ENCODE results near the gene TSPAN4.

TSPAN4 gene, protein sequence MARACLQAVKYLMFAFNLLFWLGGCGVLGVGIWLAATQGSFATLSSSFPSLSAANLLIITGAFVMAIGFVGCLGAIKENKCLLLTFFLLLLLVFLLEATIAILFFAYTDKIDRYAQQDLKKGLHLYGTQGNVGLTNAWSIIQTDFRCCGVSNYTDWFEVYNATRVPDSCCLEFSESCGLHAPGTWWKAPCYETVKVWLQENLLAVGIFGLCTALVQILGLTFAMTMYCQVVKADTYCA

DNA sequence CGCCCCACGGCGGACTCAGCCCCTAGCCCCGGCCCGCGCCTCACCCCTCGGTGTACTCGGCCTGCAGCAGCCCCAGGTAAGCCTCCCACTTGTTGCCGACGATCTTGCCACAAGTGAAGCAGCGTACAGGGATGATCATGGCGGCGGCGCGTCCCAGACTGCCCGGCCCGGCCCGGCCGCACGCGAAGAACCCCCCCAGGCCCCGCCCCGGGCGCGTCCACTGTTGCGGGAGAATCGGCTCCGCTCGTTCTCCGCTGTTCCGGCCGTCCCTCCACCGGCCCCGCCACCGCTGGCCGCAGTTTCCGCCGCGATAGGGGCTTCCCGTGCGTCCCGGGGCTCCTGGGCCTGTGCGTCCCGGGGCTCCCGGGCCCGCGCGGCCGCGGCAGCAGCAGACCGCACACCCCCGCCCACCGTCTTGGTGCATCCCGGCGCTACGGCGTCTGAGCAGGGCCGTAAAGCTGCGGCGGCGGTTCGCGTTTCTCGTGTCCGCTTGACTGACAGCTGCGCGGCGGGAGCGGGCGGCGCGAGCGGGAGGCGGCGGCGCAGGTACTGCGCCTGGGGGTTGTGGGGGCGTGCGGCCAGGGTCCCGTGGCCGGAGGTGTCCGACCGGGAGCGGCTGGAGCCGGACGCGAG, at the start of gene TSPAN4, which contains the start of gene POLR2L:
Gene TSPAN4, plus strand, starts transcription at position 483 of the 633 bp plus-strand sequence. CDS start 7,453 bp downstream, outside the sequence.
Gene POLR2L, minus strand, starts transcription at position 160 of the 633 bp plus-strand sequence. Its CDS starts 21 bp downstream, at position 139.
- FAIRE-seq (no peak), DNase-seq (ENCODE audit: insufficient read length, low spot score) (peak; percentile 77)
- TF ChIP-seq, protein P1, sequence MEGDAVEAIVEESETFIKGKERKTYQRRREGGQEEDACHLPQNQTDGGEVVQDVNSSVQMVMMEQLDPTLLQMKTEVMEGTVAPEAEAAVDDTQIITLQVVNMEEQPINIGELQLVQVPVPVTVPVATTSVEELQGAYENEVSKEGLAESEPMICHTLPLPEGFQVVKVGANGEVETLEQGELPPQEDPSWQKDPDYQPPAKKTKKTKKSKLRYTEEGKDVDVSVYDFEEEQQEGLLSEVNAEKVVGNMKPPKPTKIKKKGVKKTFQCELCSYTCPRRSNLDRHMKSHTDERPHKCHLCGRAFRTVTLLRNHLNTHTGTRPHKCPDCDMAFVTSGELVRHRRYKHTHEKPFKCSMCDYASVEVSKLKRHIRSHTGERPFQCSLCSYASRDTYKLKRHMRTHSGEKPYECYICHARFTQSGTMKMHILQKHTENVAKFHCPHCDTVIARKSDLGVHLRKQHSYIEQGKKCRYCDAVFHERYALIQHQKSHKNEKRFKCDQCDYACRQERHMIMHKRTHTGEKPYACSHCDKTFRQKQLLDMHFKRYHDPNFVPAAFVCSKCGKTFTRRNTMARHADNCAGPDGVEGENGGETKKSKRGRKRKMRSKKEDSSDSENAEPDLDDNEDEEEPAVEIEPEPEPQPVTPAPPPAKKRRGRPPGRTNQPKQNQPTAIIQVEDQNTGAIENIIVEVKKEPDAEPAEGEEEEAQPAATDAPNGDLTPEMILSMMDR (IDR thresholded peaks at IDR 0.05; ENCODE audit: insufficient read depth, missing control alignments) = no peak

DNA sequence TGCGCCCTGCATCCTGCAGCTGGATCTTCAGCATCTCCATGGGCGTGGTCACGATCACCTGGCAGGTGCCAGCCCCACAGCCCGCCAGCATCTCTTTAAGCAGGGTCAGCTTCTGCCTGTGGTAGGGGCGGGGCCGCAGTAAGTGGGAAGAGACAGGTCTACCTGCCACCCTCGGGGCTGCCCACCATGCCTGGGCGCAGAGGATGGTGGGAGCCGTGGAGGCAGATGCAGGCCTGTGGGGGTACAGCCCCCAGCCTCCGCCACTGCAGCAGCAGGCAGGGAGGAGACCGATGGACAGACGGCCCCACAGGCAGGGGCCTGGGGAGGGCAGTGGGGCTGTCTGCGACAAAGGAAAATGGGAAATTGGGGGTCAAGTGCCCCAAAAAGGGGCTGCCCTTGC, 49.8 kb upstream of the TSPAN4 start:
- FAIRE-seq = no peak
- TF ChIP-seq, protein P1 (IDR thresholded peaks at IDR 0.05; ENCODE audit: insufficient read depth, missing control alignments) = no peak
- DNase-seq (ENCODE audit: insufficient read length, low spot score) = no peak

DNA sequence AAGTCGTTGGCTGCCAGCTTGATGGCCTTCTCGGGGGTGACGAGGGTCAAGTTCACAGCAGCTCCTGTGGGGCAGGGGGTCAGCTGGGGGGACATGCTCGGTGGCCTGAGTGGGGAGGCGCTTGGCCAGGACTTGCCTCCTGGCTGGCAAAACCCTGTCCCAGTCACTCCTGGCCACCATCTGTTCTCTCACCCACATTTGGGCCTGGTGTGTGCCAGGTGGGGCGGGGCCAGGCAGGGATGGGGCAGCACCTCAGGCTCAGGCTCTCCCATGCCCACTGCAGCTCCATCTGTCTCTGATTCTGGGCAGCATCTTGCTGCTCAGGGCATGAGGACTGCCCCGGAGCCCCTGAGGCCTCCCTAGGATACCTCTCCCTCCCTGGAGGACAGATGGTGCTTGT, 49.1 kb upstream of the TSPAN4 start:
- TF ChIP-seq, protein P1 (IDR thresholded peaks at IDR 0.05; ENCODE audit: insufficient read depth, missing control alignments) = no peak
- DNase-seq (ENCODE audit: insufficient read length, low spot score) = no peak
- FAIRE-seq = no peak

DNA sequence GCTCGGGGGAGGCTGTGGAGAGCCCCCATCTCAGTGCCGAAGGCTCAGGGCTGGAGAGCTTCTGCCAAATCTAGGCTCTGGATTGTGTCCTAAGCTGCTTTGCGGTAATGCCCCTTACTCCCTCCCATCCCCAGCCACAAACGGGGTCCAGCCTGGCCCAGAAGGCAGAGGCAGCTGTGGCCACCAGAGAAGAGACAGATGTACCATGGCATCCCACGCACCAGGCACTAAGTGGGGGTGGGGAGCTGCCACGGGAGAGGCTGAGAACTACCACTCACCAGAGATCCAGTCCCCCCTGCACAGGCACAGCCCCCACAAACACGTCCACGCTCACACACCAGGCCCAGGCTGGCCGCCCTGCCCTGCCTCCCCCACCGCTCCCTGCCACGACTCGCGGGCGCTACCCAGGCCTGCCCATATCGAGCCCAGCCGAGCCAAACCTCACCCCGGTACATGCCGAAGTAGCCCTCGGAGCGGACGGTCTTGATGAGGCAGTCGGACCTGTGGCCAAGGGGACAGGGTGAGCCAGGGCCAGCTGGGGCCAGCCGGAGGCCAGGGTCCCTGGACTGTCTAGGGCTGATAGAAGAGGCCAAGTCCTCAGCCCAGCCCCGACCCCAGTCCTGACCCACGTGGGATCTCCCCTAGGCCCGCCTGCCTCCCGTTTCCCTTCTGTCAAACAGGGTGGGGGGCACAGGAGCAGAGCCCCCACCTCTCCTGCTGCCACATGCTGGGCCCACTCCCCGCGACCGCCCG, 48.5 kb upstream of the TSPAN4 start:
- FAIRE-seq (no peak), DNase-seq (ENCODE audit: insufficient read length, low spot score) (peak; percentile 49)
- TF ChIP-seq, protein P1 (IDR thresholded peaks at IDR 0.05; ENCODE audit: insufficient read depth, missing control alignments) = no peak

DNA sequence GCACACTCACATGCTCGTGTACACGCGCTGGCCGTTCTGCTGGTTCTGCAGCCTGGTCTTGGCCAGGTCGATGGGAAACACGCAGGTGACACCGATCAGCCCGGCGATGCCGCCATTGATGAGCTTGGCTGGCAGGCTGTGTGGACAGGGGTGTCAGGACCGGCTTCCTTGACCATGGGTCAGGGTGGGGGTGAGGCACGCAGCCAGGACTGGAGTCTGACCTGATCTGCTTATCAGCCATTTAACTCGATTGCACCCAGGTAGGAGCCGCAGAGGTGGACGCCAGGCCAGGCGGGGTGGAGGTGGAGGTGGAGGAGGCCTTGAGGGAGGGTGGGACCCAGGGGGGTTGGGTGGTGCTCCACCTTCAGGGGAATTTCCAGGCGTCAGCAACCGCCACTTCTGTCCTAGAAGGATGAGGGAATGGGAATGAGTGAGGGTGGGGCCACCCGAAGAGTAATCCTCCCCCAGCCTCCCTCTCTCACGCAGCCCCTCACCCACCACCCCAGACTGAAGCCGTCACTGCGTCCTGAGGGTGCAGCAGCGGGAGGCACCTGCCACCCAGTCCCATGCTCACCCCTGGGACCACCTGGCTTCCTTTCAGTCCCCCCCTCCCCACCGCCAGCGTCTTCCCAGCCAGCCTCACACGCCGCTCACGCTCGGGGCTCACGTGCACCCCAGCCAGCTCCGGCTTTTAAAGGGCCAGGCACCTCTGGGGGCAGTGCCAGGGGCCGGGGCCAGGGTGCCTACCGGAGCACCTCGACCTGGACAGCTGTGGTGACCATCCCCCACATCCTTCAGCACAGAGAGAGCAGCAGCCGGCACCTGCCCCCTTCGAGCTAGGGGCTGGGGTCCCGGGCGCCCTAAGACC, 47.7 kb upstream of the TSPAN4 start:
- TF ChIP-seq, protein P1 (IDR thresholded peaks at IDR 0.05; ENCODE audit: insufficient read depth, missing control alignments) = no peak
- no peak for FAIRE-seq
- DNase-seq (ENCODE audit: insufficient read length, low spot score) = no peak

DNA sequence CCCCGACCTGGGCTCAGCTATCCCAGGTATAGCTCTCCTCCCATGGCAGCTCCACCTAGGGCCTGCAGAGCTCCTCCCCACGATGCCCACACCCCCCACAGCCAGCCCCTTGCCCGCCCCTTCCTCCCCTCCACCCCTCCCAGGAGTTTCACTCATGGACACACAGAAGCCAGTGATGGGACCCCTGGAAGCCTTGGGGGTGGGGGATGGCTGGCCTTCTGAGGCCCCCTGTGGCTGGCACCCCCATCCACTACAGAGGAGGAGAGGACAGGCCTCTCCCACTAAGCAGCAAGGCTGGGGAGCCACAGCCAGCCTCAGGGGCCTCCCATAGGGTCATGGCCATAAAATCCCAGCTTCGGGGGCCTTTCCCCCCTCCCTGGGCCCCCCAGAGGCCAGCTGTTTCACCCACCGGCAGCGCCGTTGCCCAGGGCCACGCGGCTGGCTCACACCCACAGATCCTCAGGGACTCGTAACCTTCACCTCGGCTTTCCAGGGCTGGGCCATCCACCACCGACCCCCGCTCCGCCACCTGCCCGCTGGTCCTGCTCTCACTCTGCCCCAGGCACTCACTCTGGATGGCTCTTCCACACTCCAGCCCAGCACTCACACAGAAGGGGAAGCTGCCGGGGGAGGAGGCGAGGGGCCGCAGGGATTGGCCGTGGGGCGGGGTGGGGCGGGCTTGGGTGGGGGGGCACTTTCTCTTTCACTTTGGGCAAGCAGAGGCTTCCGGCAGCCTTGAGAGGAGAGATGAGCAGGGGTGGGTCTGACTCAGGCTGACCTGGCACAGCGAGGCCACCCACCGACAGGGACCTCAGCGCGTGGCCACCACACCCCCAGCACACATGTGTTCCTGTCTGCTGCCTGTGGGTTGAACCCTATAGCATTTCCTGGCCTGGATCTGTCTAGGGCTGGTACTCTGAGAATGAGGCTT, 46.8 kb upstream of the TSPAN4 start:
- FAIRE-seq (no peak), DNase-seq (ENCODE audit: insufficient read length, low spot score) (no peak)
- TF ChIP-seq, protein P1 (IDR thresholded peaks at IDR 0.05; ENCODE audit: insufficient read depth, missing control alignments) = no peak
